HUES6 (cell line): Measurements from ENCODE around the gene CHMP2A.

Experiments used
- H3K27ac ChIP-seq: 2 replicates; pipeline ENCODE4 v1.7.0; 2013; ENCODE audit warnings: low read depth, mild to moderate bottlenecking, low read length, inconsistent platforms
- H3K27me3 ChIP-seq: 2 replicates; pipeline ENCODE4 v1.6.1; 2013; ENCODE audit warnings: low read length; ENCODE audit not compliant: control insufficient read depth, insufficient read depth
- H3K36me3 ChIP-seq: 2 replicates; pipeline ENCODE4 v1.6.1; 2013; ENCODE audit warnings: low read length; ENCODE audit not compliant: control insufficient read depth, insufficient read depth
- H3K4me1 ChIP-seq: 2 replicates; pipeline ENCODE4 v1.6.1; 2013; ENCODE audit warnings: low read length; ENCODE audit not compliant: control insufficient read depth, insufficient read depth
- H3K4me3 ChIP-seq: 2 replicates; pipeline ENCODE4 v1.5.1; 2013; ENCODE audit warnings: low read depth, low read length
- H3K9ac ChIP-seq: one replicate; pipeline ENCODE4 v1.6.1; 2013; ENCODE audit warnings: mild to moderate bottlenecking, low read length
- H3K9me3 ChIP-seq: 2 replicates; pipeline ENCODE4 v1.6.1; 2013; ENCODE audit warnings: low read depth, low read length; ENCODE audit not compliant: control insufficient read depth, insufficient read depth

CHMP2A gene

GRCh38 chr19:58519355-58520256 lies 35.3 kb downstream of the CHMP2A start, which contains the start of gene ZBTB45:
Gene ZBTB45, minus strand, starts transcription at chr19:58519810. Its CDS starts 2,137 bp downstream, at chr19:58517673.
- Histone ChIP-seq H3K4me1 (peaks cover 33% of the 10 kb centered on the region), H3K4me3 (peak within 1 kb of the TSS; percentile 89), H3K9ac (peak within 1 kb of the TSS; percentile 93), H3K27ac (peak within 1 kb of the TSS; percentile 94), H3K9me3 (no peaks in the 10 kb centered on the region), H3K27me3 (no peaks in the 10 kb centered on the region), H3K36me3 (peaks cover 16% of the 10 kb centered on the region)

GRCh38 chr19:58519087-58519354 lies 35.9 kb downstream of the CHMP2A start:
- Histone ChIP-seq H3K36me3 (peaks cover 16% of the 10 kb centered on the region), H3K27me3 (no peaks in the 10 kb centered on the region), H3K4me1 (peaks cover 36% of the 10 kb centered on the region), H3K4me3 (peak overlapping the region; percentile 89), H3K9ac (peak overlapping the region; percentile 93), H3K27ac (peak overlapping the region; percentile 94), H3K9me3 (no peaks in the 10 kb centered on the region)

GRCh38 chr19:58518256-58519086 lies 36.4 kb downstream of the CHMP2A start:
- Histone ChIP-seq H3K4me3 (peak overlapping the region; percentile 89), H3K27me3 (no peaks in the 10 kb centered on the region), H3K36me3 (peaks cover 16% of the 10 kb centered on the region), H3K27ac (peak overlapping the region; percentile 94; the same call in 1 of the 2 replicates), H3K9me3 (no peaks in the 10 kb centered on the region), H3K9ac (peak overlapping the region; percentile 93), H3K4me1 (peaks cover 39% of the 10 kb centered on the region)

DNA sequence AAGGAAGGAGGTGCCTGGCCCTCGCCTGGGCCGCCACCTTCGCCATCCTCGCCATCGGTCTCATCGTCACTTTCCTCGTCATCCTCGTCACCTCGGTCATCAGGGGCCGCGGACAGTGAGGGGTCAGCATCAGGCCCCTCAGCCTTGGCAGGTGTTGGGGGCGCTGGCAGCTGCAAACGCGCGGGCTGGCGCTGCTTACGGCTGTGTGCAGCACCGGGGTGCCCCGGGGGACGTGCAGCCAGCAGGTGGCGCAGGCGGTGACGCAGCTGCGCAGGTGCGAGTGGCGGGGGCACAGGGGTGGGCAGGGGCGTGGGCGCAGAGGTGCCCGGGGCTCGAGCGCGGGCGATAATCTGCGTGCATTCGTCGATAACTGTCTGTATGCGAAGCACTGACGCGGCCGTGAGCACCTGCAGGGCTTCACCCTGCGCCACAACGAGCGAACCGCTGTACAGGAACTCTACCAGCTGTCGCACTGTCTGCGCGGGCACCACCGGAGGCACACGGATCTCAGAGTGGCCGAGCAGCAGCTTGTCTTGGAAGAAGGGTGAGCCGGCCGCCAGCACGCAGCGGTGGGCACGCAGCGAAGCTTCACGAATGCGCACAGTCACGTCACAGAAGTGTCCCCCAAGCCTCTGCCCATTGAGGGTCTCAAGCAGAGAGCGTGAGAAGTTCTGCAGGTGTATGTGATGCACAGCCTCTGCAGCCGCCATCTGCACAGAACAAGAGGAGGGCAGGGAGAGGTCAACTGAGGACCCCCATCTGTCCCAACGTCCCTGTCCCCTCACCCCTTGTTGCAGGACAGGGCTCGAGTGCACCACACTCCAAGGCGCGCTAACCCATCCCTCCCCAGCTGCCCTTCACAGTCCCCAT lies 37.7 kb downstream of the CHMP2A start:
- no peaks in the 10 kb centered on the region for H3K9me3 ChIP-seq
- H3K36me3 ChIP-seq: peaks cover 16% of the 10 kb centered on the region
- H3K4me1 ChIP-seq: peaks cover 36% of the 10 kb centered on the region
- H3K9ac ChIP-seq: no peak overlapping the region
- no peak overlapping the region for H3K27ac ChIP-seq
- H3K4me3 ChIP-seq: no peak overlapping the region
- no peaks in the 10 kb centered on the region for H3K27me3 ChIP-seq

DNA sequence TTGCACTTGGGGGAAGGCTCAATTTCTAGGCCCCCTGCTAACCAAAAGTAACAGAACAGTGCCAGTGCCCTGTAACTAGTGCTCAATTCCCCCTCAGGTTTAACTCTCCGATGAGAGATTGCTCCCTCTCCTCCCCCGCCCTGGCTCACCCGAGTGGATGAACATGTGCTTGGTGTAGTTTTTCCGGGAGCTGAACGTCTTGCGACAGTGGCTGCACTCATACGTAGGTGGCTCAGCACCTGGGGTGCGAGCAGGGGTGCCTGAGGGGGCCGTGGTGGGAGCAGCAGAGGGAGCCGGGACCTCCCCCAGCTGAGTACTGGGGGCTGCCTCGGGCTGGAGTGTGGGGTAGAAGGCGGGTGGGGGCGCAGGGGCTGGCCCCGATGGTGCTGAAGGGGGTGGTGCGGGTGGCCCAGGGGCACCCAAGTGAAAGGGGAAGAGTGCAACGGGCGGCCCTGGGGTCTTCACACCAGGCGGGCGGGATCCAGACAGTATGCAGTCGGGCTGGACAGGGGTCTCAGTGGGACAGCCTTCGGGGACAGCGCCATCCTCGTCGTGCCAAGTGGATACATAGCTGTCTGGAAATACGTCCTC lies 38.6 kb downstream of the CHMP2A start:
- Histone ChIP-seq H3K27ac (no peak overlapping the region), H3K4me3 (no peak overlapping the region), H3K4me1 (peaks cover 32% of the 10 kb centered on the region), H3K27me3 (no peaks in the 10 kb centered on the region), H3K36me3 (peaks cover 16% of the 10 kb centered on the region), H3K9ac (no peak overlapping the region), H3K9me3 (no peaks in the 10 kb centered on the region)

- Histone ChIP-seq H3K27ac (no peak overlapping the region), H3K4me1 (peaks cover 31% of the 10 kb centered on the region), H3K36me3 (peaks cover 16% of the 10 kb centered on the region), H3K27me3 (no peaks in the 10 kb centered on the region), H3K9ac (no peak overlapping the region), H3K4me3 (peak overlapping the region; percentile 9; the same call in 1 of the 2 replicates), H3K9me3 (no peaks in the 10 kb centered on the region)
Observed at GRCh38 chr19:58515259-58515658, 39.6 kb downstream of the CHMP2A start.

GRCh38 chr19:58514564-58515022 lies 40.3 kb downstream of the CHMP2A start:
- Histone ChIP-seq H3K27me3 (no peaks in the 10 kb centered on the region), H3K4me1 (peaks cover 31% of the 10 kb centered on the region), H3K9me3 (no peaks in the 10 kb centered on the region), H3K27ac (no peak overlapping the region), H3K36me3 (peaks cover 16% of the 10 kb centered on the region), H3K9ac (peak overlapping the region; percentile 80), H3K4me3 (peak overlapping the region; percentile 72)

DNA sequence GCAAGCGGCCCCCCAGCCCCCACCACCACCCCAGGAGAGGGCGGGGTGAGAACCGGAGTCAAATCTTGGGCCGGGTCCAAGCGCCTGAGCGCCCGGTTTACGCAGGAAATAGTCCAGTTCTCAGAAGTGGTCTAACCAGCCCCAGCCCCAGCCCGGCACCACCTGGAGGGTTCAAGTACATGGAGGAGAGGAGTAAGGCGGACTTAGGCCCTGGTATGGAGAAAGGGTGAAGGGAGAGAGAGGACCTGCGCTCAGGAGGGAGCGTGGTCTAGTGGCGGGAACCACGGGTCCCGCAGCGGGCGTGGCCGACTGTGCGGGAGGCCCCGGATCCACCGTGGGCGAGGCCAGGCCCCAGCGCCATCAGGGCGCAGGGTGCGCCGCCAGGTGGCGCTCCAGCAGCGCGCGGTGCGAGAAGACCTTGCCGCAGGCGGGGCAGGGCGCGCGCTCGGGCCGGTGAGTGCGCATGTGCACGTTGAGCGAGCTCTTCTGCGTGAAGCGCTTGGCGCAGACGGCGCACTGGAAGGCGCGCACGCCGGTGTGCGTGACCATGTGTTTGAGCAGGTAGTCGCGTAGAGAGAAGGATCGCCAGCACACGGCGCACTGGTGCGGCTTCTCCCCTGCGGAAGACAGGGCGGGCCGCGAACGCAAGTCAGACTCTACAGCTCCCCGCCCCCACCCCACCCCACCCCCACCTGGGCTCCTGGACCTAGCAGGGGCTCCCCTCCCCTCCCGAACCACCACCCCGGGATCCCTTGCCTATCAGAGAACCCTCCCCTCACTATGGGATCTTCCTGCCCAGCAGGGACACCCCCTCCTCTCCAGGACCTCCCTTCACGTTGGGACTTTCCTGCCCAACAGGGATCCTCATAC lies 41.0 kb downstream of the CHMP2A start:
- Histone ChIP-seq H3K4me1 (peaks cover 31% of the 10 kb centered on the region), H3K9me3 (0 out of 2 replicates have a peak, but pooled peaks cover 2% of the 10 kb centered on the region), H3K9ac (peak overlapping the region; percentile 80), H3K36me3 (peaks cover 16% of the 10 kb centered on the region), H3K4me3 (peak overlapping the region; percentile 72), H3K27ac (peak overlapping the region; percentile 46; the same call in 1 of the 2 replicates), H3K27me3 (no peaks in the 10 kb centered on the region)

GRCh38 chr19:58513213-58513693 lies 41.7 kb downstream of the CHMP2A start:
- Histone ChIP-seq H3K27me3 (no peaks in the 10 kb centered on the region), H3K4me1 (peaks cover 25% of the 10 kb centered on the region), H3K4me3 (no peak overlapping the region), H3K27ac (peak overlapping the region; percentile 46; the same call in 1 of the 2 replicates), H3K9ac (no peak overlapping the region), H3K9me3 (0 out of 2 replicates have a peak, but pooled peaks cover 2% of the 10 kb centered on the region), H3K36me3 (peaks cover 16% of the 10 kb centered on the region)
